OCI-M2 (cell line): Measurements from ENCODE around the gene MAGEB17.
"Not testable (repeated sequence)": the region's sequence is repeated elsewhere in the genome, so short reads cannot be mapped to it uniquely, and the experiment has no call there.

ENCODE experiments used
- DNase-seq: peaks from one replicate; lab custom pipeline; 2025; ENCODE audit not compliant: unreplicated experiment; lab: John Stamatoyannopoulos, UW

The MAGEB17 gene, protein sequence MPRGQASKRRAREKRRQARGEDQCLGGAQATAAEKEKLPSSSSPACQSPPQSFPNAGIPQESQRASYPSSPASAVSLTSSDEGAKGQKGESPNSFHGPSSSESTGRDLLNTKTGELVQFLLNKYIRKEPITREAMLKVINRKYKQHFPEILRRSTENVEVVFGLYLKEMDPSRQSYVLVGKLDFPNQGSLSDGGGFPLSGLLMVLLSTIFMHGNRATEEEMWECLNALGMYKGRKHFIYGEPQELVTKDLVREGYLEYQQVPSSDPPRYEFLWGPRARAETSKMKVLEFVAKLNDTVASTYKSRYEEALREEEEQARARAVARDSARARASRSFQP

DNA sequence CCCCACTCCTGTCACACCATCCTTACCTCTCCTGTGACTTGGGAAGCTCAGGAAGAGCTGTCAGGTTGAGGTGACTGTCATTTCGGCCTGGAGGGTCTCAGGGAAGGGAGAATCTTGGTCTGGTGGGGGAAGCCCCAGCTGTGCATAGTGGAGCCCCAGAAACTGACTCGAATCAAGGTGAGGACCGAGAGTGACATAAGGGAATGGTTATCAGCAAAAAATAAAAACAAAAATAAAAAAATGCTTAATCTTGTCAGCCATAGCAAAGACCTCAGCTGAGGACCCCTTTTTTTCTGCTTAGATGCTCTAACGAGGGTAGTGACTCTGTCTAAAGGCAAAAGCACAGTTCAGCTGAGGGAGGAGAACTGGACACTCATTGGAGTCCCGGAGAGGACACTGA is at the start of gene MAGEB17:
TSS of gene MAGEB17 (plus strand) at position 301 of the 400 bp plus-strand sequence. CDS start 2,902 bp downstream, outside the sequence.
- no peak for DNase-seq

DNA sequence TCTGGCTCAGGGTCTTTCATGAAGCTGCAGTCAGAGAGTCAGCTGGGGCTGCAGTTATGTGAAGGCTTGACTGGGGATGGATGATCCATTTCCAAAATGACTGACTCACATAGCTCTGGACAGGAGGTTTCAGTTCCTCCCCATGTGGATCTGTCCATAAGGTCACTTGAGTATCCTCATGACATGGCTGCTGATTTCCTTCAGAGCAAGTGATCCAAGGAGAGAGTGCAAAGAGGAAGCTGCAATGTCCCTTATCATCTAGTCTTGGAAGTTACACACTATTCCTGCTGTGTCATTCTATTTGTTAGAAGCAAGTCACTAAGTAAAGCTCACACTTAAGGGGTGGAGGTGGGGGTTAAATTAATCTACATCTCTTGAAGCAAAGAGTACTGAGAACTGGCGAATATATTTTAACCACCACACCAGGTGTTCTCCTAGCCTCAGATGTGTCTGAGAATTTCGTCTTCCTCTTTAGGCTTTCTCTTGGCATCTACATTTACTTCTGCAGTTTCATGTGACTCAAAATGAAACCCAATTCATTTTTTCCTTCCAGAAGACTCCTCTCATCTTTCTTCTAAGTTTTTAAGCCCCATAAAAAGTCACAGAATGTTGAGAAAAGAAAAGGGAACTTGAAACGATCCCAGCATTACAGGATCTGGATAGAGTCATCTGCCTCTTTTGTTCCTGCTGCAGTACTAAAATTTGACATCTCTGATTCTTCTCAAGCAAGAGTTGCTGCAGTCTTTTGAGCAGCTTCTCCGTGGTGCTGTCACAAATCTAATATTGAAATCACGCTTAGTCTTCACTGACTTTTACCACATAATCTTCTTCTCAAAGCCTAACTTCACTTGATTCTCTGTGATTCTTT is 47.7 kb upstream of the MAGEB17 start:
- DNase-seq: no peak

DNA sequence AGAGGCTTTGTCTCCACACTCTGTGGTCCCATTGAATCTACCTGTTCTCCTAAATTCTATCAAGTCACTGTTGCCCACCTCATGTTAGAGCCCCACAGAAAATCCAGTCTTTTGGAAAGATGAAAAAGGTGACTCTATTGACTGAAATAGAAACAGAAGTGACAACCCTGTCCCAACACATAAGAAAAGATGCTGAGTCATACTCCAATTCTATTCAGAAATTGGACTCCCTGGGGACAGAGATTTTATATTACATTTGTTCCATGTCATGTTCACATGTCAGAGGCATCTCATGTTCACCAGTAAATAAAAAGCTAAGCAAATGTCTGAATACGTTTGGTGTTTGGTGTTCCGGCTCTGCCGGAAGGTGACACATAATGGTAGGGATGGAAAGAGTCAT is 46.9 kb upstream of the MAGEB17 start:
- DNase-seq: no peak

DNA sequence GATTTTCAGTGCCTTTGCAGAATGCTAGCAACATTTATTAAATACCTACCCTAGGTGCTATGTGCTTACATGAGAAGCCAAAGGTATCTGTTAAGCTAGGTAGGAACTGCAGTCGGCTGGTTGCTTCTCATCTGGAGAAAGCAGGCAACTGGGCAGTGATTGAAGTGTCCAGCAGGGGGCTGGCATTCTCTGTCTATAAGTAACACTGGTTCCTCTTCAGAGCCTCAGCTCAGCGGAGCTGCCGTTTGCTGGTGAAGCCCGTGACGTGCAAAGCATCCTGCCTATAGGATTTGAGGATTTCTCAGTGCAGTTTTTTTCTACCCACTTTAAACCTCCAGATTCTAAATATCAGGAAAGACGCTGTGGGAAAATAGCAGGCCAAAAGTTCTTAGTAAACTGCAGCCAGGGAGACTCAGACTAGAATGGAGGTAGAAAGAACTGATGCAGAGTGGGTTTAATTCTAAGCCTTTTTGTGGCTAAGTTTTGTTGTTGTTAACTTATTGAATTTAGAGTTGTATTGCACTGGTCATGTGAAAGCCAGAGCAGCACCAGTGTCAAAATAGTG is 44.0 kb upstream of the MAGEB17 start, which contains the start of gene GRPR:
TSS of gene GRPR (plus strand) at position 344 of the 565 bp plus-strand sequence. CDS start 389 bp downstream, outside the sequence.
- DNase-seq: peak; percentile 76

DNA sequence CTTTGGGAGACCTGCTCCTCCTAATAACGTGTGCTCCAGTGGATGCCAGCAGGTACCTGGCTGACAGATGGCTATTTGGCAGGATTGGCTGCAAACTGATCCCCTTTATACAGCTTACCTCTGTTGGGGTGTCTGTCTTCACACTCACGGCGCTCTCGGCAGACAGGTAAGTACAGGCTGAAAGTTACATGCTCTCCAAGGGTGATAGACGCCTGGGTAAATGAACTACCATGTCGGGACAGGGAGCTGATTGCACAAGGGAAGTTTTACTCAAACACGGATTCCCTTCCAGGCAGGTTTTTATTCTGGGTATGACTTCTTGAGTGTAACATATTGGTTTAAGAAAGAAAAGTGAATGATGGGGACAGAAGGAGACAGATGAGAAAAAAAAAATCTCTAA is 43.1 kb upstream of the MAGEB17 start:
- no peak for DNase-seq

DNA sequence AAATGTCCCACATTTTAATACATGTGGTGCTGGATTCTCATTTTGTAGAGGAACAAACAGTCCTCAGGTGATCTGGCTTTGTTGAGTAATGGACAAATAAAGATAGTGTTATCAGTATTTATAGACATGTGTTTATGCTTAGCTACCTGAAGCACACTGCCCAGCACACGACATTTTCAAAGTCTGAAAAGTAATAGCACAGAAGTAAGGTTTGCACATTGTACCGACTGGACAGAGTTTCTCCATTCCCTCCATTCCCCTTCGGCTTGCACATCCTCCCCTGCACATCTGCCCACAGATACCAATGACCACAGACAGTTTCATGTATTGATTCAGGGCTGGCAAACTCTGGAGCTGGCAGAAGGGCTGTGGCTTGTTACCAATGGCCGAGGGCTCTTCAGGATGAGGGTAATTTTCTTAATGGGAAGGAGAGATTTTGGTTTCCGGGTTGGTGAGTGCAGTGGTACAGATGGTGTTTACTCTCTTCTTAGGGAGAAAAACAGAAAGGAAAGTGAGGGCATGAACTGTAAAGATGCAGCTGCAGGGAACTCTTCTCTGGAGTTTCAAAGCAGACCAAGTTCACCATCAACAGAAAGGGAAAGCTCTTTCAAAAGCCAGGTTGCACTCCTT is 41.6 kb upstream of the MAGEB17 start:
- no peak for DNase-seq

DNA sequence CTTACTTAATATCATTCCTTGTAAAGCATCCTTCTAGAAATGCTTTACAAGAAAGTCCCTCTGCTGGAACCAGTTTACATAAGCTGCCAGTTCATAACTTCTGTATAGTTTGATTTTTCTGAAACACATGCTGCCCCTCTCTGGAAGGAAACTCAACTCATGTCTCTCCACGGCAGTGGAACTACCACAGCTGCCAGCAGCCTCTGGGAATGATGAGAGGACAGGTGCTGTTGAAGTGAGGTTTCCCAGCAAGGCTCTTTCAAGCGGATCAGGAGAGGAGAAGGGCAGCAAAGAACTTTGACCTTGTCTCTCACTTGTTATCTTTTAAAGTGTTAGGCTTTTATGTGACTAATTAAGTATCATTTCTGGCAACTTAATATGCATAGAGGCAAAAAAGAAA is 36.6 kb upstream of the MAGEB17 start:
- DNase-seq: no peak

DNA sequence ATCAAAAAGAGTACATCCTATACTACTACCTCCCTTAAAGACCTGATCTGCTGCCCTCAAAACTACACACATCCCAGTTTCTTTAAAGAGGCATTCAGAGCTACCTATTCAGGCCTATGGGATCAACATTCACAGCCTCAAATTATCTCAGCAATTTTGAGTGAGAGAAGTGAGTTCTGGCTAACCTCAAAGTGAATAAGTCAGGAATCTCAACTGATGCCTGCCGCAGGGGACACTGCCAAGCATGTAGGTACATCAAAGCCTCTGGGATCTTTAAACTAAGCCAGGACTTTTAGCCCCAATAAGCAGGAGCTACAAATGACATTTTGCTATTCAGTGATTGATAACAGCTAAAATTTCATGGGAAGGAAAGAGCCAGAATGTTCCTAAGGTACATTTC is 32.3 kb upstream of the MAGEB17 start:
- DNase-seq: no peak

DNA sequence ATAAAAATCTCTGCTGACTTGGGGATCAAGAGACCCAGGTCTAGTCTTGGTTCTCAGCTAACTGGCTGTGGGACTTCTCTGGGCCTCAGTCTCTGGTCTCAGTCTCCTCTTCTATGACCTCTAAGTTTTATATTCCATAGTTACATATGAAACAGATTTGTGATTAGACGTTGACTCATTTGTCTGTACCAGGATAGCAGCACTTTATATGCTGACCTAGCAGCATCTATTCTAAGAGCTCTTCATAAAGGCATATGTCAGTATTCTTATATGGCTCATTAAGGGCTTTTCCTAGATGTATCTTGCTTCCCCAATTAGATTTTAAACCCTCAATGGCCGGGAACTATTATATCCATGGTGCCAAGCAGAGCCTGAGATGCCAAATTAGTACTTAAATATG is 31.2 kb upstream of the MAGEB17 start:
- DNase-seq: no peak

DNA sequence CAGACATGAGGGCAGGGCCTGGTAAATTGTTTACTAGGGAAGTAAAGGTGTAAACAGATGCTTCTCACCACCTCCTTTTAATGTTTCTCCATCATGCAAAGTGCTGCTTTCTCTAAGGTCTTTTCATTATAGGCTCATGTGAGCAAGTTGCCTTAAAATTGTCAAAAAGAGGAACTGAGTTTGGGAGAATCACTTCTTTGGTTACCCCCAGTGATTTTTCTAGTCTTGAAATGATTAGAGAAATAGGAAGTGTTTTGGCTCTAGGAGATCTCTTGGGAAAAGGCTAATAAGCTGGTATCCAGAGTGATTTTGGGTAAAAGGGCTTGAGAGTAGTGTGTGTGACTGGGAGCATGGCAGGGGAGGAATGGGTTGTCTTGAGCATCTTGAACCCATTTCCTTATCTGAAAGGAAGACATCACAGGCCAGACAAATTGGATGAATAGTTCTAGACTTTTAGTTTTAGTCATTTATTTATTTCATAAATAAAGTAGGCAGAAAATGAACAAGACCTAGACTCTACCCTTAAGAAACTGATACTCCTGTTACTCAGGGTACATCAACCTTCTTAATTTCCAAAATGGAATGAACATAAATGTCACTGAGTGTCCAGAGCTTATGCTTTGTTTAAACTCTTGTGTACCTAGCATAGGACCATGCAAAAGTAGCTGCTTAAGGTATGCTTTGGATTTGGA is 29.7 kb upstream of the MAGEB17 start:
- DNase-seq: no peak

DNA sequence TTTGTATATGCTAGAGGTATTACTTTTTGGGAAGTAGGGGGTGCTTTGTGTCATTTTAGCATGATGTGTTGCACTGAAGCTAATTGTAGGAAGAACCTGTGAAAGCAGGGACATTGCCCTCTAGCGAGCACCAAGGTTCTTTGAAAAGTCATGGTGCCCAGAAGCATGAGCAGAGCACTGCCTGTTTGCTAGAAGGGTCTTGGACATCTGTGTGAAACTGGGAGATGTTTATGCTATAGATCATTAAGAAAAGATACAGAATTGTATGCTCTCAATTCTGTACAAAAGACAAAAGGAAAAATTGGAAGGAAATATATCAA is 29.2 kb upstream of the MAGEB17 start:
- DNase-seq: no peak

DNA sequence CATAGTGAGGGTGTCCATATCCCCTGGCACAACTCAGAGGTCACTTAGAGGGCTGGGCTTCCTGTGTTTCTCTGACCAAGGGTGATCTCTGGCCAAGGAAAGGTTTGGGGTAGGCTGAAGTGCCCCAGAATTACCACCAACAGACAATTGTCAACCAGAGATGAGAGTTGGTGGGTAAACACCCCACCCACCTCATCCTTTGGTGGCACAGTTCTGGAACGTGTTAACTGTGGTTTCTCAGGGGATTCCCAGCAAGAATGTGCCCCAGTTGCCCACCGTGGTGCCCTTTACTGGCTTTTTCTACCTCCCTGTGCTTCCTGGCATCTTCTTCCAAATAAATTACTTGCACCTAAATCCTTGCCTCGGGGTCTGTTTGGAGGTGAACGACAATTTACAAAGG is 26.8 kb upstream of the MAGEB17 start:
- DNase-seq: no peak

DNA sequence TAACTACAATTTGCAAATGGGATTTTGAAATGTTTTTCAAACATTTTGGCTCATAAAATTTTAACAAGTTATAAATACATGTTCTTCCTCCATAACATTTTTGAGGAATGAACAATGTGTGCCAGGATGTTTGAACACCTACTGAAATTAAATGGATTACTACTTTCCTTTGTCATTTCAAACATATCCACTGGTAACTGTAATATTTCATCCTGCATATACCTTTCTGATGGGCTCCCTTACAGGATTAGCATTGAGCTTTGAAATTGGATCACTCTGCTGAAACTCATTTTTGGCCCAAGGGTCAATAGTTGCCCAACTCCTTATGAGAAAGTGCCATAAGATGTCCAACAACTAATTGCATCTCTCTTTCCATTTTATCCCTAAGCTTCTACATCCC is 26.3 kb upstream of the MAGEB17 start:
- no peak for DNase-seq

DNA sequence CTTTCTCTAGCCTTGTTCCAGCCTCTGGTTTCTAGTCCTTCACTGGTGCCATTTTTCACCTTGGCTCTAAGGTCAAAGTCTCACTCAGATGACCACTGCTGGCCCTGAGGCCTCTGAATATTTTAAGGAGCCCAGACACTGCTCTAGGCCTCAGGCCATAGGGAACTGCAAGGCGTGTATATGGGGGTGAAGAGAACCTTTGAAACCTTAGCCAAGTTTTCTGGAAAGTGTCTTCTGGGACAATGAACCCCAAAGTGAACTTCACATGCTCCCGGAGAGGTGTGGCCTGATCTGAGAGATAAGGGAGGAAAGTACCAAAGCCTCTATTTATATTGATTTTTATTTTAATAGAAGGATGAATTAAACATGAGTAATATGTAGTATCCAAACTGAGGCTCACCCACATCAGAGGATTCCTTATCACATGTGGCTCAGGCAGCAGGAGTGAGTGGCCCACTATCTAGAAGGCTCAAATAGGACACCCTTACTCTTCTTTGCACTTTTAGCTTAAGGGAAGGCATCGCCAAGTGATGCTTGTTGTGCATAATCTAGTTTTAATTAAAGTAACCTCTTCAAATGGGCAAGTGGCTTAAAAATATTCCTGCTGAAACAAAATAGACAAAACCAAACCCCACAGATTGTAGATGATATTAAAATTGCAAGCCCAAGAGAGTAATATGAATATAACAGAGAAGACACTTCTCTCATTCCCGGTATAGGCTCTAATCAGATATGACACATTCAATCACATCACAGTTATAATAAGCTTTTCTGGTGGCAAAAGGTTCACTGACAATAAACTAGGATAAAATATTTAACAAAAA is 25.6 kb upstream of the MAGEB17 start:
- DNase-seq: no peak

DNA sequence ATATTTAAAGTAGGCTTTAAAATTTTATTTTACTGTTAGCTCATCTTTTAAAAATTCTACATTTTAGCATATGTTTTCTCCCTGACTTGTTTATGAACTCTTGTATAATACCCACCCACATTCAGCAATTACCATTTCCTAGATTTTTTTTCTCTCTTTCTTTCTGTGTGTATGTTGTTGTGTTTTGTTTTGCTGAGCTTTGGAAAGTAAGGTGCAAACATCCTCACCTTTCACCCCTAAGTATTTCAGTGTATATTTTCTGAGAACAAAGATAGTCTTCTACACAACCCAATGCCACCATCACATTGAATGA is 25.1 kb upstream of the MAGEB17 start:
- no peak for DNase-seq

DNA sequence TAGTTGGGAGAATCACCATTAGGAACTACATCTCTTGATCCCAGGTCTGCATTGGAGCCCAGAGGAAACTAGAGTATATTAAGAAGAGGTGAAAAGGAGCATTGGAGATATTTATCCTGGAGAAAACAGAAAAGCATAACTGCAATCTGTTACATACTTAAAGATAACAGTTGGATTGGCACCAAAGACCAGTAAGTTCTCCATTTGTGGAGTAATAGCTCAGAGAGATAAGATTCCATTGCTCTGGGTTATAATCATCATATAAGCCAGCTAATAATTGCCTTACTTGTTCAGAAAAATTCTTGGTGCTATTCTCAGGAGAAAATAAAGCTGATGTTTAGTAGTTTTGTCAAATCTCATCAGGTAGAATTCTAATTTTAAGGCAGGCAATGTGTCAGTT is 23.3 kb upstream of the MAGEB17 start:
- DNase-seq: no peak

DNA sequence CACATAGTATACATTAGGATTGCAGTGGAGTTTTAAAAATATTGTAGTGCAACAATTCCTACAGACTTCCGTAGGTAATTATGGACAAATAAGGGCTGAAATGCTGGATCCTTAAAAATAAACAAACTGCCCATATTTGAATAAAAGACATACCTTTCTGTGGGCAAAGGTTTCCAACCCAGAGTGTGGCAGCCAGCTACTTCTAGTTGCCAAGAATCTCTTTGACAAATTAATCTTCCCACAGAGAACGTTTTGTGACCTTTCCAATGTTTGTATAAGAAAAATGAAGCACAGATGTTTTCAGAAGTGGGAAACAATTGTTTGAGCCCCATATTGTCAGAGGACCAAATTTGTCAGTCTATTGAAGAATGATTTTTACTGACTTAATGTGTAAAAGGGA is 22.9 kb upstream of the MAGEB17 start:
- no peak for DNase-seq

DNA sequence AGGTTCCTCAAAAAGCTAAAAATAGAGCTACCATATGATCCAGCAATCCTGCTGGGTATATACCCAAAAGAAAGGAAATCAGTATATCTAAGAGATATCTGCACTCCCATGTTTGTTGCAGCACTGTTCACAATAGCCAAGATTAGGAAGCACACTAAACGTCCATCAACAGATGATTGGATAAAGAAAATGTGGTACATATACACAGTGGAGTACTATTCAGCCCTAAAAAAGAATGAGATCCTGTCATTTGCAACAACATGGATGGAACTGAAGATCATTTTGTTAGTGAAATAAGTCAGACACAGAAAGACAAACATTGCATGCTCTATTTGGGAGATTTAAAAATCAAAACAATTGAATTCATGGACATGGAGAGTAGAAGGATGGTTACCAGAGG is 22.2 kb upstream of the MAGEB17 start:
- DNase-seq: not testable (repeated sequence)

DNA sequence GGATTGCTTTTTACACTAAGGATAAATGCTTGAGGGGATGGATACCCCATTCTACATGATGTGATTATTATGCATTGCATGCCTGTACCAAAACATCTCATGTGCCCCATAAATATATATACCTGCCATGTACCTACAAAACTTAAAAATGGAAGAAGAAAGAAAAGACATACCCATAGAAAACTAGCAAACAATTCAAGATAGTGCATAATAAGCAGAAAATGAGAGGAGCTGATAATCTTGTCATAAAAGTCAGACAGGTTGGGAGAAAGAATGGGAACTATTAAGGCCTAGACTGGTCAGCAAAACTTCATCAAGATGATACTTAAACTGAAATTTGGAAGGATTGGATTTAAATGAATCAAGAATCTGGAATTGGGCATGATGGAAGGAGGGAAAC is 21.6 kb upstream of the MAGEB17 start:
- DNase-seq: no peak

DNA sequence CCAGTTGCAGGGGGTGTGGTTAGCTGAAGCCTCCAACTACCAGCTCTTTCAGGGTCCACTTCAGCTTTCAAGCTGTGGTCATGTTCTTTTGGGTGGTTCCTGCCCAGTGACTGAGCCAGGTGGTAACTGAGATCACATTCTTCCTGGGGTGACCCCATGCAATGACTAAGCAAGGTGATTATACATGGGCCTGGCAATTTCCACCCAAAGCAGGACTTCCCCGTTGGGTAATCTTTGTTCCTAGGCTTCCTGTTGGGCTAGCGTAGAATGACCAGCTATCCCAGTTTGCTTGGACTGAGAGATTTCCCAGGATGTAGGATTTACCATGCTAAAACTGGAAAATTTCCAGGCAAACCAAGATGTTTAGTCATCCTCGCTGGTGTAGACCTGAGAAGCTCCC is 18.4 kb upstream of the MAGEB17 start:
- DNase-seq: no peak
